Fibroblast of pulmonary artery (primary cell): Measurements from ENCODE around the gene CSGALNACT2.

ENCODE experiments used
- DNase-seq: peaks from one replicate; pipeline ENCODE4 v3.0.0-alpha.2; 2010; ENCODE audit warnings: low read depth
- H3K4me3 ChIP-seq: replicated peaks from 2 replicates; pipeline ENCODE4 v1.5.1; 2011; ENCODE audit warnings: low read depth, mild to moderate bottlenecking, control low read depth, low read length, moderate library complexity
- TF ChIP-seq, protein P1 (sequence below): IDR thresholded peaks from 2 replicates; pipeline ENCODE4 v1.5.1; 2011; ENCODE audit warnings: mild to moderate bottlenecking, control low read depth, low read length, inconsistent platforms; ENCODE audit errors: missing control alignments

CSGALNACT2 gene

DNA sequence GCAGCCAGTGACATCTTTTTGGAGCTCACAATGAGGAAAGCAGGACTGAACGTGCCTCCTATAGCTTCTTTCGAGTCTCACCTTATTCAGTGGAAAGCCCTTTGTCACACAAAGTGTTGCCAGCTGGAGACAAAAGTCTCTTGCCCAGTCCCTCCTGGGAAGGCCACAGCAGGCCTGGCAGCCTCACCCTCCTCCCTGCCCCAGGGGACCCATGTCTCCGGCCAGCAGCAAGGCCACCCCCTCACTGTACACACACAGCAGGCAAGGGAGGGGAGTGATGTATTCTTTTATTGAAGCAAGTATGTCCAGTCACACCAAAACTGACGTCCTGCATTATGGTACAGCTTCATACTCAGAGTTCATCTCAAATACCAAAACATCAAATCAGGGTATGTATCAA lies 56.0 kb downstream of the CSGALNACT2 start:
- TF ChIP-seq, protein P1, sequence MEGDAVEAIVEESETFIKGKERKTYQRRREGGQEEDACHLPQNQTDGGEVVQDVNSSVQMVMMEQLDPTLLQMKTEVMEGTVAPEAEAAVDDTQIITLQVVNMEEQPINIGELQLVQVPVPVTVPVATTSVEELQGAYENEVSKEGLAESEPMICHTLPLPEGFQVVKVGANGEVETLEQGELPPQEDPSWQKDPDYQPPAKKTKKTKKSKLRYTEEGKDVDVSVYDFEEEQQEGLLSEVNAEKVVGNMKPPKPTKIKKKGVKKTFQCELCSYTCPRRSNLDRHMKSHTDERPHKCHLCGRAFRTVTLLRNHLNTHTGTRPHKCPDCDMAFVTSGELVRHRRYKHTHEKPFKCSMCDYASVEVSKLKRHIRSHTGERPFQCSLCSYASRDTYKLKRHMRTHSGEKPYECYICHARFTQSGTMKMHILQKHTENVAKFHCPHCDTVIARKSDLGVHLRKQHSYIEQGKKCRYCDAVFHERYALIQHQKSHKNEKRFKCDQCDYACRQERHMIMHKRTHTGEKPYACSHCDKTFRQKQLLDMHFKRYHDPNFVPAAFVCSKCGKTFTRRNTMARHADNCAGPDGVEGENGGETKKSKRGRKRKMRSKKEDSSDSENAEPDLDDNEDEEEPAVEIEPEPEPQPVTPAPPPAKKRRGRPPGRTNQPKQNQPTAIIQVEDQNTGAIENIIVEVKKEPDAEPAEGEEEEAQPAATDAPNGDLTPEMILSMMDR, result no peak
- no peak overlapping the region for H3K4me3 ChIP-seq

GRCh38 chr10:43194859-43195258 lies 56.6 kb downstream of the CSGALNACT2 start:
- DNase-seq, result no peak
- TF ChIP-seq, protein P1, result no peak
- H3K4me3 ChIP-seq, result no peak overlapping the region

More for the DNA sequence above, 56.0 kb downstream of the CSGALNACT2 start:
- DNase-seq, result no peak

GRCh38 chr10:43195557-43195956 lies 57.3 kb downstream of the CSGALNACT2 start:
- no peak for DNase-seq
- TF ChIP-seq, protein P1, result no peak
- H3K4me3 ChIP-seq, result no peak overlapping the region

- TF ChIP-seq, protein P1, result no peak
- DNase-seq, result no peak
- H3K4me3 ChIP-seq, result no peak overlapping the region
Measured at GRCh38 chr10:43196131-43196980, 58.1 kb downstream of the CSGALNACT2 start.

DNA sequence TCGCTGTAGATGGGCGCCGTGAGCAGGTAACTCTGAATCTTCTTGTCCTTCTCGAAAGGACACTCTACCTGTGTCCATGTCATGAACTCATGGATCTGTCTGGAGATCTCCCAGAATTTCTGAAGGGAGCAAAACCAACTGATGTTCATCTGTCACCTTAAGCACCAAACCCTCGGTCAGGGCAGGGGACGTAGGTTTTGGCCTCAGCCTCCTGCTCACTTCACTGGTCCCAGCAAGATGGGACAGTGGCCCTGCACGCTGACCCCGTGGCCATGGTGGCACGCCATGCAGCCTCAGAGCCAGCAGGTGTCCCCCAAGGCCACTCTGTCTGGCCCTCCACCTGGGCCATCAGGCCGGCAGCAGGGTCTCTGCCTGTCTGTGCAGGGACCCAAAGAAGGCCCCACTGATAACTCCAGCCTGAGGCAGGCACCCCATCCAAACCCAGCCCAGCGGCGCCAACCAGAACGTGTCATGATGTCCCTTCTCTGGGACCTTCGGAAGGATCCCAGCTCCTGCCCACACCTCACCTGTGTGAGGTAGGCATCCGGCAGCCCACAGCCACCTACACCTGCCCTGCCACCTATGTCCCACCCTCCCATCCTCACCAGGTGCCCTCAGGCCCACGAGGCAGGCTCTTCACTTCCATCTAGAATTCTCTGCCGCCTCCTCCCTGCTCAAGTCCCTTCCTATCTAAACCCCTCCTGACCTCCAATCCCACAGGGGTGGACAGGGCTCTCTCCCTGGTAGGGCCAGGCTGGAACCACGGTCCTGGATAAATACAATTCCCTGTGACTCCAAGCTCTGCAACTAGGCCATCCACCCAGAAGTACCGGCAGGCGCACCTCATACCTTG lies 59.0 kb downstream of the CSGALNACT2 start:
- TF ChIP-seq, protein P1, result no peak
- no peak for DNase-seq
- no peak overlapping the region for H3K4me3 ChIP-seq

DNA sequence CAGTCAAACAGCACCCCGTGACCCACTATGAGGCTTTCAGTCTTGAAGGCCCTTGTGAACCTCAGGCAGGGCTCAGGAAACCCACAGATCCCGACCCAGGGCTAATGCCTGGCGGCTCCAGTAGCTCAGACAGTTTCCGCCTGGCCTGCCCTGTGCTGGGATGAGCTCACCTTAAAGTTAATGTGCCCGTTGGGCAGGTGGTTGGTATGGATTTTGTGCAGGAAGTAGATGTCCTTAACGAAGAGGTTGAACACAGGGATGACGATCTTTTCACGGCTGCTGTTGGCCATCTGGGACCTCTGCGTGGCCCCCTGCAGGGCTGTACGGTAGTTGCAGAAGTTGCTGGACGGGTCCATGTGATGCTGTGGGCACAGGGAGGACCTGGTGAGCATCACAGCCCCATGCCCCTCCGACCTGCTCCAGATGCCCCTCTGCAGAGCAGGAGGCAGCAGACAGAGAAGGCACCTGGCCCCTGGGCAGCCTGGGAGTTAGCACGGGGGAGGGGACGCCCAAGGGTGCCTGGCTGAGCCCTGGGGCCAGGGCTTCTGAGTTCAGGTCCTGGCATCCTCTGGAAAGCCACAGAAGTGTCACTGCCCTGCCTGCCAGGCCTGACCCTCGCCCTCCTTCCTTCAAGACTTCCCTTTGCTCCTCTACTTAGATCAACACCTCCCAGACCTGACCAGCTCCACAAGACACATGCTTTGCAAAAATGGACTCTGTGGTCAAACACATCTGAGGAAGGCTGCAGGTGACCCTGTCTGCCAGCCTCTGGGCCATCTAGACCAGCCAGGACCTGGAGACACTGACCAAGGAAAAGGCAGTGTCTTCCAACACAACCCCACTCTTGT lies 59.8 kb downstream of the CSGALNACT2 start:
- no peak overlapping the region for H3K4me3 ChIP-seq
- DNase-seq, result no peak
- TF ChIP-seq, protein P1, result peak; percentile 40
